Sigmoid colon (tissue), 7 donors: ENCODE results near the gene SGPL1. TPM values are rescaled to one million over a fixed set of nuclear protein-coding genes. Genes with fewer than 3 reads are reported as not detected.

ENCODE experiments used
- DNase-seq: peaks from one replicate; pipeline ENCODE4 v3.0.0-alpha.2; 2019
- H3K27ac ChIP-seq, 4 donors: fragments of 200-600 bp; sonication (generic); one replicate each; pipeline ENCODE4 v1.5.1; 2016 to 2019; ENCODE audit warnings: mild to moderate bottlenecking in 1 of 4
- H3K27me3 ChIP-seq, 3 donors: fragments of 200-600 bp; sonication (generic); one replicate each; pipeline ENCODE4 v1.5.1; 2019; ENCODE audit warnings: mild to moderate bottlenecking in 1 of 3
- H3K36me3 ChIP-seq, 4 donors: fragments of 200-600 bp; sonication (generic); one replicate each; pipeline ENCODE4 v1.5.1; 2016 to 2019
- H3K4me1 ChIP-seq, 4 donors: fragments of 200-600 bp; sonication (generic); one replicate each; pipeline ENCODE4 v1.5.1; 2017 to 2019
- H3K4me3 ChIP-seq, 4 donors: fragments of 200-600 bp; sonication (generic); one replicate each; pipeline ENCODE4 v1.5.1; 2017 to 2019; ENCODE audit warnings: mild to moderate bottlenecking in 2 of 4, moderate library complexity in 1 of 4
- H3K9me3 ChIP-seq, 4 donors: fragments of 200-600 bp in 3 of 4; sonication (generic) in 3 of 4; one replicate each; pipeline versions ENCODE4 v1.5.1 to v1.6.1; 2013 to 2019
- CTCF ChIP-seq, 4 experiments: fragments of 450-650 bp in 3 of 4; fragments of 200-600 bp in 1 of 4; IDR thresholded peaks; one replicate each; pipeline ENCODE4 v1.5.1; 2016 to 2019; ENCODE audit warnings: antibody characterized with exemption in 4 of 4, mild to moderate bottlenecking in 3 of 4, moderate library complexity in 2 of 4
- EP300 ChIP-seq, 4 donors: sonication (generic); formaldehyde crosslinking; IDR thresholded peaks; one replicate each; pipeline ENCODE4 v1.6.1; 2017; ENCODE audit warnings: antibody characterized with exemption in 4 of 4
- POLR2A ChIP-seq, 2 donors: fragments of 450-650 bp; IDR thresholded peaks; one replicate each; pipeline ENCODE4 v1.6.1; 2016; ENCODE audit warnings: antibody characterized with exemption in 2 of 2, mild to moderate bottlenecking in 2 of 2, moderate library complexity in 2 of 2
- POLR2AphosphoS5 ChIP-seq, 4 donors: sonication (generic); formaldehyde crosslinking; IDR thresholded peaks; one replicate each; pipeline ENCODE4 v1.6.1; 2017; ENCODE audit warnings: antibody characterized with exemption in 4 of 4
- WGBS, 2 donors: extraction: QIAGEN DNeasy Blood & Tissue Kit; methylation state at CpG; one replicate each; pipeline ENCODE4 v1.1.7; 2013; 5-methylcytosine and 5-hydroxymethylcytosine counted together
- intact Hi-C: fragments of 100-400 bp; cut with DNase I; formaldehyde crosslinking; loops from one replicate; pipeline ENCODE4 v1.15.1; 2023
- polyA plus RNA-seq, 3 donors: library from polyadenylated mRNA; stranded (reverse); fragments of 200-250 nt; gene quantifications; one replicate each; pipeline ENCODE4 v1.2.3, GENCODE V29; 2013
- total RNA-seq, 4 donors: library from RNA; depleted of rRNA; stranded (reverse); fragments of >200 nt; gene quantifications; one replicate each; pipeline ENCODE4 v1.1.0, GENCODE V29; 2016
- donor health status: healthy with polysubstance abuse.
- donor health status: Bipolar disorder and iron deficiency.
- donor health status: healthy.

Gene SGPL1
- total and polyA plus RNA-seq, 7 donors = 6.0 to 22.2 (median 20.1) TPM

DNA sequence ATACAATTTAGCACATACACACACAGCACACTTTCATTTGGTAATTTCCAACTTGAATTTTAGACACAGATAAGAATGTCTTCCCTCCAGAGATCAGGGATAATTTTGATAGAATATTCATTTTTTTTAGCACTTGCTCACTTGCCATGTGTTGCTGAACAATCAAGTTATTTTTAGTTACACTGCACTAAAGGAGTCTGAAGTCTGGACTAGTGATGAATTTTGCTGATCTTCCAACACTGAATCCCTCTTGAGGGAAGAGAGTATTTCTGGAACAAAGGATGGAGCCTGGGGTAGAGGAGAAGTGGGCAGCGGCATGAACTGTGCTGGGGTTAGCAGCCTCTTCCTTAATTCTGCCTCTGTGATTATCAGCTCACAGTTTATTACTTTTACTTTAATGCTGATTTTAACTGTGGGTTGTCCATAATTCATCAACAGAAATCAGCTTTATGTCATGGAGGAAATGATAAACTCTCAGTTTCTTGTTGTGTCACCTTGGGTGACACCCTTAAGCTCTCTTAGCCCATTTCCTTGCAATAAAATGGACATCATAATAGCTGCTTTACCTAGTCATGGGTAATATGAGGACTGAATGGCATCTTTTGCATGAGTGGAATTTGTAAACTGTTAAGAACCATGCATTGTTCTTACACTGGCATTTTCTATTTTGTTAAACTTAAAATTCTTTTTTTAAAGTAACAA is 32.1 kb downstream of the SGPL1 start:
- intact Hi-C loops = no loop called here
- no peak overlapping the region for H3K4me3 ChIP-seq
- H3K9me3 ChIP-seq = no peaks in the 10 kb centered on the region
- DNase-seq = no peak
- H3K4me1 ChIP-seq = peaks cover 0 to 24% (median 4%) of the 10 kb centered on the region in 4 donors
- peaks cover 0 to 41% (median 13%) of the 10 kb centered on the region in 4 donors for H3K36me3 ChIP-seq
- no peaks in the 10 kb centered on the region for H3K27me3 ChIP-seq
- 83 to 86% methylated on average over 1 of the region's 1 CpG for WGBS, 2 donors
- no peak overlapping the region for H3K27ac ChIP-seq
- TF ChIP-seq POLR2AphosphoS5 (IDR thresholded peaks at IDR 0.05) = no peak

DNA sequence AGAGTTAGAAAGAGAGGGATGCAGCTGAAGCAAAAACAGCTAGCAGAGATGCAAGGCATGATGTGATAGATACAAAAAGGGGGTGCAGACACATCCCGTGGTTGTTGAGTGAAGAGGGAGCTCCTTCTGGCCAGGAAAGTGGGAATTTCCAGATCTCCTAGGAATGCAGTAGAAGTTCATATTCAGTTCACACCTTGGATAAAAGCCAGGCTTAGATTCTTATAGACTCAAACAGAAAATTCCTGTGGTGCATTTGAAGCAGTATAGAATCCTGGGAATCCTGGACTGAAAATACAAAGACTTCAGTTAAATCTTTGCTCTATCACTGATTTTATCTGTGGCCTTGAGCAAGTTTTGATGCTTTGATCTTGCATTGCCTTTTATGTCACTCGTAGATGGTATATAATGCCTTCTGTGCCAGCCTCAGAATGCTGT is 33.9 kb downstream of the SGPL1 start:
- peaks cover 0 to 58% (median 15%) of the 10 kb centered on the region in 4 donors for H3K36me3 ChIP-seq
- H3K9me3 ChIP-seq = no peaks in the 10 kb centered on the region
- intact Hi-C loops = no loop called here
- TF ChIP-seq POLR2AphosphoS5 (IDR thresholded peaks at IDR 0.05) = no peak
- TF ChIP-seq CTCF (IDR thresholded peaks at IDR 0.05) = no peak
- TF ChIP-seq POLR2A (IDR thresholded peaks at IDR 0.05) = no peak
- H3K27me3 ChIP-seq = no peaks in the 10 kb centered on the region
- peaks cover 0 to 18% (median 4%) of the 10 kb centered on the region in 4 donors for H3K4me1 ChIP-seq
- no peak overlapping the region for H3K27ac ChIP-seq
- no peak overlapping the region for H3K4me3 ChIP-seq
- no peak for DNase-seq
- 58 to 73% methylated on average over 2 of the region's 2 CpGs for WGBS, 2 donors

DNA sequence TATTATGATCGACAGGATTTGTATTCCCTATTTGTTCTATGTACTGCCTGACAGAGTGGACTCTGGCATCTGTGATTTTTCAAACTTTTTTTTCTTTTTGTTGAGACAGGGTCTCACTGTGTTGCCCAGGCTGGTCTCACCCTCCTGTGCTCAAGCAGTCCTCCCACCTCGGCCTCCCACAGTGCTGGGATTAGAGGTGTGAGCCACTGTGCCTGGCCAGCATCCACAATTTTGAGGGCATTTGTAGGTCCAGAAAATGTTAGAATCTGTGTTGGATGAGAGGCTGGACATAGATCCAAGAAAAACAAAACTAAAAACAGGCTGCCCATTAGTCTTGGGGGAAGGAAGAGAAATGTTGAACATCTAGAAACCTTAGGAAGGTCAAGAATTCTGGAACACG is 34.3 kb downstream of the SGPL1 start:
- intact Hi-C loops = no loop called here
- no peak for DNase-seq
- Histone ChIP-seq H3K27ac (no peak overlapping the region), H3K4me3 (no peak overlapping the region), H3K9me3 (no peaks in the 10 kb centered on the region), H3K4me1 (peaks cover 0 to 18% (median 4%) of the 10 kb centered on the region in 4 donors), H3K36me3 (peaks cover 0 to 60% (median 11%) of the 10 kb centered on the region in 4 donors), H3K27me3 (no peaks in the 10 kb centered on the region)
- TF ChIP-seq POLR2A (IDR thresholded peaks at IDR 0.05) = no peak
- TF ChIP-seq EP300 (IDR thresholded peaks at IDR 0.05) = no peak
- no peak for TF ChIP-seq CTCF (IDR thresholded peaks at IDR 0.05)
- TF ChIP-seq POLR2AphosphoS5 (IDR thresholded peaks at IDR 0.05) = no peak
- WGBS, 2 donors = 90 to 93% methylated on average over 3 of the region's 3 CpGs

DNA sequence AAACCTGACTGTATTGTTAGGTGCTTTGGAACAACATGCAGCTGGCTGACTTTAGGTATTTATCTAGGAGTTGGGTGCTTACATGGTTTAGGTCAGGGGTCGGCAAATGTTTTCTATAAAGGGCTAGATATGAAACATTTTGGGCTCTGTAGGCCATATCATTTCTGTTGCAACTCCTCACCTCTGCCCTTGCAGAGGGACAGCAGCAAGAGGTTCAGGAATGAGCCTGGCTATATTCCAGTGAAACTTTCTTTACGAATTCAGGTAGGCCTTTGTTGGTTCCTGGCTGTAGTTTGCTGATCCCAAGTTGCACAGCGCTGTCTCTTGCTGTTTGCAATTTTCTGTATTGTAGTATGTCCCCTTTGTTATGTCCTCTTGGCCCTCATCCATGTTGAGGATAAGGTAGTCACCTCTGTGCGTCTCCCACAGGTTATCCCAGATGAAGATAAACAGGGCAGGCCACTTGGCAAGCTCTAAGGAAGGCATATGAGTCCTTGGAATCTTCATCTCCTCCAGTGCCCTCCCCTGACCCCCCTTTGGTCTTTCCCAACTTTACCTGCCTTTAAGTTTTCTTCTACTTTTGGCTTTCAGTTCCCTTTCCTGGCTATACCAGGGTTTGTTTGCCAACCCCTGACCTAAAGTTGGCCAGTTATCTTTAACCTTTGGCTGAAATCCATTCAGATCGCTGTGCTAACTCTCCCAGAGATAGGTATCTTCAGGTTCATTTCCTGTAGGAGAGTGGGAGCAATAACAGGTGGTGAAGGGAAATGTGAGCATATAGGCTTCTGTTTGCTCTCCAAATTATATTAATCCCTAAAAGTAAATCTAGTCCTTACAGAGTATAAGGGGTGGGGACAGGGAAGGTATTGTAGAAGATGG is 36.1 kb downstream of the SGPL1 start:
- Histone ChIP-seq H3K4me3 (no peak overlapping the region), H3K4me1 (peaks cover 0 to 18% (median 4%) of the 10 kb centered on the region in 4 donors), H3K36me3 (peaks cover 0 to 59% (median 11%) of the 10 kb centered on the region in 4 donors), H3K9me3 (no peaks in the 10 kb centered on the region), H3K27ac (no peak overlapping the region), H3K27me3 (no peaks in the 10 kb centered on the region)
- intact Hi-C loops = no loop called here
- DNase-seq = no peak
- WGBS, 2 donors = 44 to 81% methylated on average over 5 of the region's 5 CpGs
- TF ChIP-seq POLR2AphosphoS5 (IDR thresholded peaks at IDR 0.05) = no peak
- TF ChIP-seq POLR2A (IDR thresholded peaks at IDR 0.05) = no peak
- no peak for TF ChIP-seq CTCF (IDR thresholded peaks at IDR 0.05)
- TF ChIP-seq EP300 (IDR thresholded peaks at IDR 0.05) = no peak

GRCh38 chr10:70853038-70853437 is 37.3 kb downstream of the SGPL1 start:
- 82 to 91% methylated on average over 4 of the region's 4 CpGs for WGBS, 2 donors
- TF ChIP-seq EP300 (IDR thresholded peaks at IDR 0.05) (no peak), CTCF (IDR thresholded peaks at IDR 0.05) (no peak), POLR2AphosphoS5 (IDR thresholded peaks at IDR 0.05) (no peak), POLR2A (IDR thresholded peaks at IDR 0.05) (no peak)
- H3K27ac ChIP-seq = no peak overlapping the region
- peaks cover 0 to 71% (median 11%) of the 10 kb centered on the region in 4 donors for H3K36me3 ChIP-seq
- intact Hi-C loops = no loop called here
- no peaks in the 10 kb centered on the region for H3K9me3 ChIP-seq
- no peaks in the 10 kb centered on the region for H3K27me3 ChIP-seq
- no peak for DNase-seq
- H3K4me3 ChIP-seq = no peak overlapping the region
- peaks cover 0 to 8% (median 1%) of the 10 kb centered on the region in 4 donors for H3K4me1 ChIP-seq
